Endothelial cell of umbilical vein (primary cell): Measurements from ENCODE around the gene CALD1. TPM values are rescaled to one million over a fixed set of nuclear protein-coding genes. Genes with fewer than 3 reads are reported as not detected.

Experiments
- BruUV-seq: library from RNA; stranded (reverse); fragments of 400-500 nt; replicated peaks from 2 replicates; lab custom pipeline; 2021; lab: Mats Ljungman, UMichigan
- CTCF ChIA-PET: fragments of 300-600, 350-600 bp; sonication (Branson Sonifier 250); formaldehyde crosslinking; loops from one replicate; lab custom pipeline; 2021; ENCODE audit warnings: antibody characterized with exemption, inconsistent platforms; lab: Charles Lee
- POLR2A ChIA-PET: fragments of 300-600, 350-600 bp; sonication (Branson Sonifier 250); formaldehyde crosslinking; loops from one replicate; lab custom pipeline; 2021; ENCODE audit warnings: antibody characterized with exemption, inconsistent platforms; lab: Charles Lee
- DNase-seq: peaks from one replicate; pipeline ENCODE4 v3.0.0-alpha.2; 2011; ENCODE audit warnings: low read depth, low spot score
- FAIRE-seq: peaks from 2 replicates; lab custom pipeline; 2011; peaks lifted over from hg19 to GRCh38; lab: Jason Lieb, UNC
- H2AFZ ChIP-seq: 2 replicates; pipeline ENCODE4 v1.6.0; 2012; ENCODE audit warnings: low read depth, low read length, control low read depth, inconsistent platforms
- H3K27ac ChIP-seq: 2 replicates; pipeline ENCODE4 v1.5.1; 2011; ENCODE audit warnings: low read depth, mild to moderate bottlenecking, control low read depth, low read length, moderate library complexity; ENCODE audit not compliant: insufficient read depth
- H3K27me3 ChIP-seq, 2 experiments: 2 replicates each; pipeline versions ENCODE4 v1.6.0 to v1.6.1; 2011; ENCODE audit warnings: low read length in 2 of 2, mixed read lengths in 1 of 2; ENCODE audit not compliant: control insufficient read depth in 2 of 2, insufficient read depth in 2 of 2
- H3K36me3 ChIP-seq, 2 experiments: 2 replicates in 1 of 2; 3 replicates in 1 of 2; pipeline ENCODE4 v1.5.1; 2011; ENCODE audit warnings: low read length in 2 of 2, mild to moderate bottlenecking in 1 of 2, moderate library complexity in 1 of 2; ENCODE audit not compliant: control insufficient read depth in 2 of 2, insufficient read depth in 2 of 2; ENCODE audit errors: extremely low read depth in 1 of 2
- H3K4me1 ChIP-seq: 3 replicates; pipeline ENCODE4 v1.5.1; 2011; ENCODE audit warnings: mild to moderate bottlenecking, low read length; ENCODE audit not compliant: control insufficient read depth, insufficient read depth; ENCODE audit errors: extremely low read depth
- H3K4me2 ChIP-seq: 2 replicates; pipeline ENCODE4 v1.6.1; 2011; ENCODE audit warnings: low read length, control low read depth, mixed read lengths; ENCODE audit not compliant: insufficient read depth
- H3K4me3 ChIP-seq, 3 experiments: fragments of 200-600 bp in 1 of 3; sonication (generic), shearing (Covaris generic) in 1 of 3; replicated peaks in 1 of 3; 2 replicates each; pipeline ENCODE4 v1.5.1; 2011 to 2016; ENCODE audit warnings: control low read depth in 3 of 3, low read length in 3 of 3, mild to moderate bottlenecking in 2 of 3, inconsistent platforms in 1 of 3, low read depth in 1 of 3, moderate library complexity in 1 of 3; ENCODE audit not compliant: insufficient read depth in 1 of 3
- H3K79me2 ChIP-seq: 2 replicates; pipeline ENCODE4 v1.6.0; 2012; ENCODE audit warnings: low read length, inconsistent platforms; ENCODE audit not compliant: control insufficient read depth, insufficient read depth
- H3K9ac ChIP-seq: replicated peaks from 2 replicates; pipeline ENCODE3; 2011; ENCODE audit warnings: low read length, control low read depth; ENCODE audit not compliant: insufficient read depth; ENCODE audit errors: extremely low read depth
- H3K9me1 ChIP-seq: replicated peaks from 3 replicates; pipeline ENCODE4 v1.6.0; 2011; ENCODE audit warnings: mild to moderate bottlenecking, low read length; ENCODE audit not compliant: control insufficient read depth, insufficient read depth; ENCODE audit errors: extremely low read depth
- H3K9me3 ChIP-seq: replicated peaks from 2 replicates; pipeline ENCODE4 v1.5.1; 2012; ENCODE audit warnings: low read length, inconsistent platforms; ENCODE audit not compliant: control insufficient read depth, insufficient read depth
- H4K20me1 ChIP-seq: replicated peaks from 2 replicates; pipeline ENCODE3; 2011; ENCODE audit warnings: mild to moderate bottlenecking, low read length; ENCODE audit not compliant: control insufficient read depth, insufficient read depth; ENCODE audit errors: extremely low read depth
- EZH2 ChIP-seq: IDR thresholded peaks from 2 replicates; pipeline ENCODE4 v1.6.1; 2012; ENCODE audit warnings: borderline replicate concordance, low read depth, mild to moderate bottlenecking, moderate library complexity, low read length, inconsistent platforms; ENCODE audit not compliant: severe bottlenecking
- FOS ChIP-seq: IDR thresholded peaks from 2 replicates; pipeline ENCODE4 v1.6.1; 2011; ENCODE audit warnings: mild to moderate bottlenecking, low read length, moderate library complexity, borderline replicate concordance; ENCODE audit not compliant: insufficient read depth
- GATA2 ChIP-seq: IDR thresholded peaks from 2 replicates; pipeline ENCODE4 v1.7.0; 2011; ENCODE audit warnings: low read depth, mild to moderate bottlenecking, moderate library complexity, mixed read lengths, low read length; ENCODE audit not compliant: insufficient read length, insufficient read depth
- JUN ChIP-seq: IDR thresholded peaks from 2 replicates; pipeline ENCODE4 v1.6.1; 2011; ENCODE audit warnings: borderline replicate concordance, low read depth; ENCODE audit not compliant: insufficient read length, insufficient read depth
- MAX ChIP-seq: IDR thresholded peaks from 2 replicates; pipeline ENCODE4 v1.6.1; 2011; ENCODE audit not compliant: insufficient read depth, insufficient read length
- MYC ChIP-seq: IDR thresholded peaks from one replicate; pipeline ENCODE4 v1.6.1; 2011; ENCODE audit warnings: mild to moderate bottlenecking, low read depth, low read length
- POLR2A ChIP-seq: IDR thresholded peaks from 2 replicates; pipeline ENCODE4 v1.6.1; 2012; ENCODE audit warnings: low read depth, mild to moderate bottlenecking, control low read depth, low read length
- POLR2AphosphoS5 ChIP-seq: IDR thresholded peaks from 2 replicates; pipeline ENCODE4 v1.6.1; 2012; ENCODE audit warnings: low read depth, mild to moderate bottlenecking, control low read depth, low read length, moderate library complexity; ENCODE audit not compliant: insufficient read depth
- dilution Hi-C: fragments of 300-500 bp; cut with MboI; formaldehyde crosslinking; loops from one replicate; pipeline ENCODE4 v1.15.0; 2019; ENCODE audit warnings: low sequenced_read_pairs; ENCODE audit not compliant: extremely low pct_ligation_motif_present
- intact Hi-C: fragments of 100-400 bp; cut with micrococcal nuclease; formaldehyde crosslinking; loops from one replicate; pipeline ENCODE4 v1.10.0; 2022
- polyA plus RNA-seq, 4 experiments: library from polyadenylated mRNA; depleted of rRNA in 3 of 4; stranded (reverse) in 3 of 4; unstranded in 1 of 4; fragments of >200 nt; gene quantifications; 2 replicates each; pipeline versions ENCODE4 v1.2.1 to v1.2.3, GENCODE V29; 2011 to 2012; ENCODE audit warnings: missing spikeins in 1 of 4
- total RNA-seq: library from RNA; stranded (reverse); gene quantifications from 2 replicates; pipeline ENCODE4 v1.2.3, GENCODE V29; 2021
- TF ChIP-seq, protein P1 (sequence below), 2 donors: IDR thresholded peaks; 1 replicate in 1 of 2; 2 replicates in 1 of 2; pipeline ENCODE4 v1.5.1; 2011; ENCODE audit warnings: low read length in 2 of 2, mild to moderate bottlenecking in 2 of 2, moderate library complexity in 2 of 2, control low read depth in 1 of 2, inconsistent platforms in 1 of 2, low read depth in 1 of 2; ENCODE audit not compliant: insufficient read depth in 1 of 2; ENCODE audit errors: extremely low read depth in 1 of 2

CALD1 gene
- total and polyA plus RNA-seq, 2 donors (not counting 3 experiments of a cell fraction or from before 2014, with no cell fraction given), result 136 to 307 TPM

- dilution Hi-C loops, result no loop called here
- H3K4me1 ChIP-seq, result peaks cover 39% of the 10 kb centered on the region
- H3K27me3 ChIP-seq, result no peaks in the 10 kb centered on the region
- ChIA-PET CTCF (interaction anchor here (1.4 to 2.4 kb wide), 2 partner anchors 13 to 14 kb away, joined by 3 to 7 read pairs; no protein-coding TSS in a partner anchor), POLR2A (interaction anchor here (1.0 kb wide), 1 partner anchor 11 kb away, joined by 3 read pairs; no protein-coding TSS in a partner anchor)
- no peak for DNase-seq
- intact Hi-C loops, result no loop called here
- TF ChIP-seq EZH2, result no peak
- TF ChIP-seq JUN, result no peak
- TF ChIP-seq MAX, result no peak
- TF ChIP-seq FOS, result no peak
- no peak for TF ChIP-seq MYC
- no peak for TF ChIP-seq POLR2A
- no peak for TF ChIP-seq POLR2AphosphoS5
- TF ChIP-seq GATA2, result no peak
- TF ChIP-seq, protein P1, sequence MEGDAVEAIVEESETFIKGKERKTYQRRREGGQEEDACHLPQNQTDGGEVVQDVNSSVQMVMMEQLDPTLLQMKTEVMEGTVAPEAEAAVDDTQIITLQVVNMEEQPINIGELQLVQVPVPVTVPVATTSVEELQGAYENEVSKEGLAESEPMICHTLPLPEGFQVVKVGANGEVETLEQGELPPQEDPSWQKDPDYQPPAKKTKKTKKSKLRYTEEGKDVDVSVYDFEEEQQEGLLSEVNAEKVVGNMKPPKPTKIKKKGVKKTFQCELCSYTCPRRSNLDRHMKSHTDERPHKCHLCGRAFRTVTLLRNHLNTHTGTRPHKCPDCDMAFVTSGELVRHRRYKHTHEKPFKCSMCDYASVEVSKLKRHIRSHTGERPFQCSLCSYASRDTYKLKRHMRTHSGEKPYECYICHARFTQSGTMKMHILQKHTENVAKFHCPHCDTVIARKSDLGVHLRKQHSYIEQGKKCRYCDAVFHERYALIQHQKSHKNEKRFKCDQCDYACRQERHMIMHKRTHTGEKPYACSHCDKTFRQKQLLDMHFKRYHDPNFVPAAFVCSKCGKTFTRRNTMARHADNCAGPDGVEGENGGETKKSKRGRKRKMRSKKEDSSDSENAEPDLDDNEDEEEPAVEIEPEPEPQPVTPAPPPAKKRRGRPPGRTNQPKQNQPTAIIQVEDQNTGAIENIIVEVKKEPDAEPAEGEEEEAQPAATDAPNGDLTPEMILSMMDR (IDR thresholded peaks at IDR 0.05; ENCODE audit: extremely low read depth in 1 of 2, insufficient read depth in 1 of 2, low read depth in 1 of 2, low read length in 2 of 2), result no peak
- BruUV-seq, result no TSS peak
- H3K4me3 ChIP-seq, result no peak overlapping the region
- no peak for FAIRE-seq
- no peaks in the 10 kb centered on the region for H3K9me3 ChIP-seq
- no peak overlapping the region for H3K4me2 ChIP-seq
- H4K20me1 ChIP-seq, result peaks cover 3% of the 10 kb centered on the region
- no peak overlapping the region for H3K9ac ChIP-seq
- H3K79me2 ChIP-seq, result peaks cover 93% of the 10 kb centered on the region
- H3K9me1 ChIP-seq, result no peaks in the 10 kb centered on the region
- peaks cover 4 to 12% of the 10 kb centered on the region in 2 experiments for H3K36me3 ChIP-seq
- H2AFZ ChIP-seq, result no peak overlapping the region
- H3K27ac ChIP-seq, result no peak overlapping the region
Observed at GRCh38 chr7:134798155-134798554, 18.7 kb downstream of the CALD1 start.
